ENCODE results near the gene CLIP1.

CLIP1 gene

DNA sequence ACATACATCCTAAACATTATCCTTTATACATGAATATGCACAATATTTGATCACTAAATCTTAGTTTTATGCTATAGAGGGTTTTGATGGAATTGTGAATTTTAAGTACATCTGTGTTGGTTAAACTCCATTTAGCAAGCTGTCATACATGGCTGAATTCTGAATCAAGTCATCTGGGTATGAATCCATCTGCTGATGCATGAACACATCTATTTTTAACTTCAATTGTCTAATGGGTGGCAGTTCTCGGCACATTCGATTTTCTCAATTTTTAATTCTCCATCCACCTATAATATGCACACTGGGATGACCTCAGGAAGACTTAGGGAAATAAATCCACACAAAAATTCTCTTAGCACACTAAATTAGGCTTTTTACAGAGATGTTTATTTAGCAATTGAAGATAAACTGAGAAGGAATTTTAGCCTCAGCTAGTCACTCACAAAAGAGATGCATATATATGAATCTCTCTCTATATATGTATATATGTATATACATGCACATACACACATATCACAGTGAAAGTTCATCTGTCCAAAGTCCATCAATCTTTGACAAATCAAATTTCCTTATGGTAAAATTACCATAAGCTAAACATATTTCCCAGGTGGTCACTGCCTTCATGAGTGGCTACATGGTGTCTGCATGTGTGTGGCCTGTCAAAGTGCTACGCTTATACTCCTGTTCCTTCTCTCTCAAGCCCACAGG lies 111.7 kb downstream of the CLIP1 start:
- Histone ChIP-seq H3K4me2 (ENCODE audit: insufficient read depth, low read length) (no peak overlapping the region), H3K36me3 (ENCODE audit: insufficient read depth, low read length) (peaks cover 39% of the 10 kb centered on the region), H3K9me3 (ENCODE audit: insufficient read depth, low read length, severe bottlenecking) (no peaks in the 10 kb centered on the region), H3K27ac (ENCODE audit: low read length) (no peak overlapping the region), H4K20me1 (ENCODE audit: insufficient read depth, low read length) (no peaks in the 10 kb centered on the region), H3K9ac (ENCODE audit: low read depth, low read length) (no peak overlapping the region), H3K27me3 (ENCODE audit: insufficient read depth, low read length, poor library complexity) (no peaks in the 10 kb centered on the region), H3K4me3 (ENCODE audit: low read depth in 1 of 2, low read length in 2 of 2) (no peak overlapping the region), H2AFZ (ENCODE audit: low read depth, low read length) (no peak overlapping the region), H3K4me1 (ENCODE audit: insufficient read depth, low read length) (no peaks in the 10 kb centered on the region), H3K79me2 (ENCODE audit: insufficient read depth, low read length) (no peaks in the 10 kb centered on the region)
- TF ChIP-seq, protein P1, sequence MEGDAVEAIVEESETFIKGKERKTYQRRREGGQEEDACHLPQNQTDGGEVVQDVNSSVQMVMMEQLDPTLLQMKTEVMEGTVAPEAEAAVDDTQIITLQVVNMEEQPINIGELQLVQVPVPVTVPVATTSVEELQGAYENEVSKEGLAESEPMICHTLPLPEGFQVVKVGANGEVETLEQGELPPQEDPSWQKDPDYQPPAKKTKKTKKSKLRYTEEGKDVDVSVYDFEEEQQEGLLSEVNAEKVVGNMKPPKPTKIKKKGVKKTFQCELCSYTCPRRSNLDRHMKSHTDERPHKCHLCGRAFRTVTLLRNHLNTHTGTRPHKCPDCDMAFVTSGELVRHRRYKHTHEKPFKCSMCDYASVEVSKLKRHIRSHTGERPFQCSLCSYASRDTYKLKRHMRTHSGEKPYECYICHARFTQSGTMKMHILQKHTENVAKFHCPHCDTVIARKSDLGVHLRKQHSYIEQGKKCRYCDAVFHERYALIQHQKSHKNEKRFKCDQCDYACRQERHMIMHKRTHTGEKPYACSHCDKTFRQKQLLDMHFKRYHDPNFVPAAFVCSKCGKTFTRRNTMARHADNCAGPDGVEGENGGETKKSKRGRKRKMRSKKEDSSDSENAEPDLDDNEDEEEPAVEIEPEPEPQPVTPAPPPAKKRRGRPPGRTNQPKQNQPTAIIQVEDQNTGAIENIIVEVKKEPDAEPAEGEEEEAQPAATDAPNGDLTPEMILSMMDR (IDR thresholded peaks at IDR 0.05; ENCODE audit: borderline replicate concordance, extremely low read depth, low read length, poor library complexity, severe bottlenecking): no peak
- no peak for TF ChIP-seq EZH2 (IDR thresholded peaks at IDR 0.05; ENCODE audit: borderline replicate concordance, low read depth, low read length, severe bottlenecking)
- ATAC-seq (ENCODE audit: insufficient read depth, low read depth) (no peak), DNase-seq (no peak)

DNA sequence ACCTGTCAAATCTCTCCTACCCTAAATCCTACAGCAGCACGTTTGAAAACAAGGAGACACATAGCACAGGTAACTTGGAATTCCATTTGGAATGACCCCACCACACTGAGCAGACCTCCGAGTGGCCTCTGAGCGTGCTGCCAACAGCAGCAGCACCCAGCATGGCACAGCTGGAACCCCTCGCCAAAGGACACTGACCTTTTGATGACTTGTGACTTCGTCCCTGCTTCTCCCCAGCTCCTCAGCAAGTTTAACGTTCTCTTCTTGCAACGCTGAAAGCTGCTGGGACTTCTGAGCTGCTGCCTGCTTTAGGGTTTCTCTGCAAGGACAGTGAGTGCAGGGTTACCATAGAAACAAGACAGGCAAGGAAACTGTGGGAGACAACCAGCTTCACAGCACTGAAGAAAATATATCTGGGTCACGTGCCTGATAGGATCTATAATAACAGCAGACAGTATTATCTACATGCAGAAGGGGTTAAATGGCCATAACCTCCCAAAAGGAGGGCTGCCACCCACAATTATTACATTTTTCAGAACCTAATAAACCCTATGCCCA lies 112.8 kb downstream of the CLIP1 start:
- Histone ChIP-seq H3K4me2 (ENCODE audit: insufficient read depth, low read length) (no peak overlapping the region), H3K9ac (ENCODE audit: low read depth, low read length) (no peak overlapping the region), H3K4me3 (ENCODE audit: low read depth in 1 of 2, low read length in 2 of 2) (no peak overlapping the region), H3K27me3 (ENCODE audit: insufficient read depth, low read length, poor library complexity) (no peaks in the 10 kb centered on the region), H4K20me1 (ENCODE audit: insufficient read depth, low read length) (no peaks in the 10 kb centered on the region), H3K36me3 (ENCODE audit: insufficient read depth, low read length) (peaks cover 42% of the 10 kb centered on the region), H2AFZ (ENCODE audit: low read depth, low read length) (no peak overlapping the region), H3K9me3 (ENCODE audit: insufficient read depth, low read length, severe bottlenecking) (no peaks in the 10 kb centered on the region), H3K79me2 (ENCODE audit: insufficient read depth, low read length) (no peaks in the 10 kb centered on the region), H3K27ac (ENCODE audit: low read length) (no peak overlapping the region), H3K4me1 (ENCODE audit: insufficient read depth, low read length) (no peaks in the 10 kb centered on the region)
- ATAC-seq (ENCODE audit: insufficient read depth, low read depth): no peak
- TF ChIP-seq, protein P1 (IDR thresholded peaks at IDR 0.05; ENCODE audit: borderline replicate concordance, extremely low read depth, low read length, poor library complexity, severe bottlenecking): no peak
- TF ChIP-seq EZH2 (IDR thresholded peaks at IDR 0.05; ENCODE audit: borderline replicate concordance, low read depth, low read length, severe bottlenecking): no peak
- DNase-seq: no peak

DNA sequence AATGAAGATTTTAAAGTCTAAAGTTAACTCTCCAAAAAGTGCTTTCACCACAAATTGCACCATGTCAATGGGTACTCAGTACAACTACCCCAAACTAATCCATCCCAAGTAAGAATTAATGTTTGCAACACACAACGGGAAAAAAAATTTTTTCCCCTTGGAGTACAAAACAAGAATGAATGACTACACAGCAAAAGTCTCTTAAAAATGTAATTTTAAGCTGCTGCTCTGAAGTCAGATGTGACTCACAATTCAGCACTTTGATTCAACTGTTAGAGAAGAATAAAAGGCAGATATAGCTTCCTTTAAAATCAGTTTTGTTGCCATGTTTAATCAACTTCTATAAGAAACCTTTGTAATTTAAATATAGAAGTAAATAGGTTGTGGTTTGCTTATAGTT lies 113.7 kb downstream of the CLIP1 start:
- no peaks in the 10 kb centered on the region for H4K20me1 ChIP-seq (ENCODE audit: insufficient read depth, low read length)
- H3K9me3 ChIP-seq (ENCODE audit: insufficient read depth, low read length, severe bottlenecking): no peaks in the 10 kb centered on the region
- no peaks in the 10 kb centered on the region for H3K27me3 ChIP-seq (ENCODE audit: insufficient read depth, low read length, poor library complexity)
- H3K4me1 ChIP-seq (ENCODE audit: insufficient read depth, low read length): no peaks in the 10 kb centered on the region
- no peak overlapping the region for H3K4me3 ChIP-seq (ENCODE audit: low read depth in 1 of 2, low read length in 2 of 2)
- no peak overlapping the region for H3K4me2 ChIP-seq (ENCODE audit: insufficient read depth, low read length)
- TF ChIP-seq, protein P1 (IDR thresholded peaks at IDR 0.05; ENCODE audit: borderline replicate concordance, extremely low read depth, low read length, poor library complexity, severe bottlenecking): no peak
- TF ChIP-seq EZH2 (IDR thresholded peaks at IDR 0.05; ENCODE audit: borderline replicate concordance, low read depth, low read length, severe bottlenecking): no peak
- H3K79me2 ChIP-seq (ENCODE audit: insufficient read depth, low read length): no peaks in the 10 kb centered on the region
- H3K27ac ChIP-seq (ENCODE audit: low read length): no peak overlapping the region
- H3K36me3 ChIP-seq (ENCODE audit: insufficient read depth, low read length): peaks cover 41% of the 10 kb centered on the region
- DNase-seq (no peak), ATAC-seq (ENCODE audit: insufficient read depth, low read depth) (no peak)
- no peak overlapping the region for H3K9ac ChIP-seq (ENCODE audit: low read depth, low read length)
- no peak overlapping the region for H2AFZ ChIP-seq (ENCODE audit: low read depth, low read length)
